Activated CD8-positive, alpha-beta T cell treated with anti-CD3 and anti-CD28 coated beads for 36 hours (primary cell): Measurements from ENCODE around the gene FN1. TPM values are rescaled to one million over a fixed set of nuclear protein-coding genes. Genes with fewer than 3 reads are reported as not detected.

Experiments used
- ATAC-seq: fragments of 200-7000 bp; cut with Tn5 transposase; one replicate; pipeline ENCODE4 v1.10.0; 2021; ENCODE audit warnings: mild to moderate bottlenecking, moderate library complexity
- CTCF ChIA-PET: fragments of 350-600 bp; sonication (Branson Sonifier 250); formaldehyde crosslinking; loops from one replicate; lab custom pipeline; 2021; ENCODE audit warnings: antibody characterized with exemption; lab: Charles Lee
- POLR2A ChIA-PET: fragments of 350-600 bp; sonication (Branson Sonifier 250); formaldehyde crosslinking; loops from one replicate; lab custom pipeline; 2021; ENCODE audit warnings: antibody characterized with exemption; lab: Charles Lee
- DNase-seq: peaks from one replicate; pipeline ENCODE4 v3.0.0-alpha.2; 2020
- H3K27ac Mint-ChIP-seq: one replicate; pipeline ENCODE4 v1.8.0; 2021; ENCODE audit warnings: mild to moderate bottlenecking, mixed read lengths
- H3K27me3 Mint-ChIP-seq: one replicate; pipeline ENCODE4 v1.8.0; 2021; ENCODE audit warnings: mixed read lengths
- H3K36me3 Mint-ChIP-seq: one replicate; pipeline ENCODE4 v1.8.0; 2021; ENCODE audit warnings: low read depth, mixed read lengths
- H3K4me1 Mint-ChIP-seq: one replicate; pipeline ENCODE4 v1.8.0; 2021; ENCODE audit warnings: low read depth, mixed read lengths
- H3K4me3 Mint-ChIP-seq: one replicate; pipeline ENCODE4 v1.8.0; 2021; ENCODE audit warnings: mild to moderate bottlenecking, moderate library complexity, mixed read lengths
- H3K9me3 Mint-ChIP-seq: one replicate; pipeline ENCODE4 v1.8.0; 2021; ENCODE audit warnings: mixed read lengths
- intact Hi-C: fragments of 100-400 bp; cut with micrococcal nuclease; formaldehyde crosslinking; loops from one replicate; pipeline ENCODE4 v1.10.0; 2022
- total RNA-seq, 2 experiments: library from RNA; stranded (reverse); gene quantifications; one replicate each; pipeline ENCODE4 v1.2.3, GENCODE V29; 2021
- TF ChIP-seq, protein P1 (sequence below): fragments of 200-600 bp; IDR thresholded peaks from one replicate; pipeline ENCODE4 v1.8.0; 2022; ENCODE audit warnings: antibody characterized with exemption, mild to moderate bottlenecking

FN1 gene
- total RNA-seq, 2 experiments from 2014 or later, result 0.11 TPM; not detected in 1

DNA sequence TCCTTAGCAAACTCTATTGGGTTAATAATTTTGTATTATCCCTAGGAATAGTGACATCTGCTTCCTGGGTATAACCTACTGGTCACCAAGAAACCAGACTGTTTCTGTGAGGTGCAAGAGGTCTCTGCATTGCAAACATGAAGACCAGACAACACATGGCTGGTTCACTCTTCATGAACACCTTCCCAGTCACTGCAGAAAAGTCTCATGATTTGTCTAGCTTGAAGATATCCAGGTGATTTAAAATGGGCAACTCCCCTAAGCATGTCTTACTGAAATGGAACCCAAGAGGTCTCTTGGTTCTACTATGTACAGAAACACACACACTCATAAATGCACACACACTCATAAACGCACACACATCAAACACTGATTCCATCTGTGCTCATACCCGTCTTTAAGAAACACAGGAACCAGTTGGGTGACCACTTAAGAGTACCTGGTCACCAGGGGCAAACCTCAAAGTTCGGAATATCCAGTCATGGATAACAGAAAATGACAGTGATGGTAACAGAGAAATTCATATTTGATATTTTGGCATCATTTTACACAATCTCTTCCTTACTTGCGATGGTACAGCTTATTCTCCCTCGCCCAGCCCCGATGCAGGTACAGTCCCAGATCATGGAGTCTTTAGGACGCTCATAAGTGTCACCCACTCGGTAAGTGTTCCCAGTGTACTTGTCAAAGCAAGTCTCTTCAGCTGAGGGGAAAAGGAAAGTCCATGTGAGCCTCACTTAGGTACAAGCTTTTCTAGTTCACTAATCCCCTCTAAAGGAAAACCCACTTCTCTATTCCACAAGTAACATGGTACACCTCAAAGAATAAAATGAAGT is 2.9 kb downstream of the FN1 start:
- TF ChIP-seq, protein P1, sequence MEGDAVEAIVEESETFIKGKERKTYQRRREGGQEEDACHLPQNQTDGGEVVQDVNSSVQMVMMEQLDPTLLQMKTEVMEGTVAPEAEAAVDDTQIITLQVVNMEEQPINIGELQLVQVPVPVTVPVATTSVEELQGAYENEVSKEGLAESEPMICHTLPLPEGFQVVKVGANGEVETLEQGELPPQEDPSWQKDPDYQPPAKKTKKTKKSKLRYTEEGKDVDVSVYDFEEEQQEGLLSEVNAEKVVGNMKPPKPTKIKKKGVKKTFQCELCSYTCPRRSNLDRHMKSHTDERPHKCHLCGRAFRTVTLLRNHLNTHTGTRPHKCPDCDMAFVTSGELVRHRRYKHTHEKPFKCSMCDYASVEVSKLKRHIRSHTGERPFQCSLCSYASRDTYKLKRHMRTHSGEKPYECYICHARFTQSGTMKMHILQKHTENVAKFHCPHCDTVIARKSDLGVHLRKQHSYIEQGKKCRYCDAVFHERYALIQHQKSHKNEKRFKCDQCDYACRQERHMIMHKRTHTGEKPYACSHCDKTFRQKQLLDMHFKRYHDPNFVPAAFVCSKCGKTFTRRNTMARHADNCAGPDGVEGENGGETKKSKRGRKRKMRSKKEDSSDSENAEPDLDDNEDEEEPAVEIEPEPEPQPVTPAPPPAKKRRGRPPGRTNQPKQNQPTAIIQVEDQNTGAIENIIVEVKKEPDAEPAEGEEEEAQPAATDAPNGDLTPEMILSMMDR, result no peak
- no peak overlapping the region for H3K4me3 Mint-ChIP-seq
- DNase-seq (no peak), ATAC-seq (no peak)
- H3K4me1 Mint-ChIP-seq, result peaks cover 16% of the 10 kb centered on the region
- POLR2A ChIA-PET, result interaction anchor here (0.7 kb wide), 1 partner anchor 11 kb away, joined by 3 read pairs; no protein-coding TSS in a partner anchor
- no peak overlapping the region for H3K27ac Mint-ChIP-seq
- intact Hi-C loops, result no loop called here
- peaks cover 59% of the 10 kb centered on the region for H3K27me3 Mint-ChIP-seq
- H3K9me3 Mint-ChIP-seq, result no peaks in the 10 kb centered on the region
- CTCF ChIA-PET, result no interaction called here
- no peaks in the 10 kb centered on the region for H3K36me3 Mint-ChIP-seq

GRCh38 chr2:215431778-215432758 is 3.8 kb downstream of the FN1 start:
- TF ChIP-seq, protein P1, result no peak
- CTCF ChIA-PET, result interaction anchor here (1.0 kb wide), 1 partner anchor 23 kb away, joined by 4 read pairs; no protein-coding TSS in a partner anchor
- intact Hi-C loops, result no loop called here

GRCh38 chr2:215431290-215431689 is 4.6 kb downstream of the FN1 start:
- no peak overlapping the region for H3K4me3 Mint-ChIP-seq
- H3K27ac Mint-ChIP-seq, result no peak overlapping the region
- intact Hi-C loops, result no loop called here
- no peaks in the 10 kb centered on the region for H3K36me3 Mint-ChIP-seq
- peaks cover 51% of the 10 kb centered on the region for H3K27me3 Mint-ChIP-seq
- DNase-seq, result no peak
- CTCF ChIA-PET, result interaction anchor here (1.0 kb wide), 1 partner anchor 24 kb away, joined by 4 read pairs; no protein-coding TSS in a partner anchor
- ATAC-seq, result no peak
- POLR2A ChIA-PET, result no interaction called here
- TF ChIP-seq, protein P1, result no peak
- H3K9me3 Mint-ChIP-seq, result no peaks in the 10 kb centered on the region
- peaks cover 9% of the 10 kb centered on the region for H3K4me1 Mint-ChIP-seq

More at GRCh38 chr2:215431778-215432758, 3.8 kb downstream of the FN1 start:
- peaks cover 14% of the 10 kb centered on the region for H3K4me1 Mint-ChIP-seq
- H3K4me3 Mint-ChIP-seq, result no peak overlapping the region
- POLR2A ChIA-PET, result no interaction called here
- H3K27ac Mint-ChIP-seq, result no peak overlapping the region
- H3K36me3 Mint-ChIP-seq, result no peaks in the 10 kb centered on the region
- H3K9me3 Mint-ChIP-seq, result no peaks in the 10 kb centered on the region
- H3K27me3 Mint-ChIP-seq, result peaks cover 55% of the 10 kb centered on the region
- no peak for DNase-seq
- no peak for ATAC-seq

DNA sequence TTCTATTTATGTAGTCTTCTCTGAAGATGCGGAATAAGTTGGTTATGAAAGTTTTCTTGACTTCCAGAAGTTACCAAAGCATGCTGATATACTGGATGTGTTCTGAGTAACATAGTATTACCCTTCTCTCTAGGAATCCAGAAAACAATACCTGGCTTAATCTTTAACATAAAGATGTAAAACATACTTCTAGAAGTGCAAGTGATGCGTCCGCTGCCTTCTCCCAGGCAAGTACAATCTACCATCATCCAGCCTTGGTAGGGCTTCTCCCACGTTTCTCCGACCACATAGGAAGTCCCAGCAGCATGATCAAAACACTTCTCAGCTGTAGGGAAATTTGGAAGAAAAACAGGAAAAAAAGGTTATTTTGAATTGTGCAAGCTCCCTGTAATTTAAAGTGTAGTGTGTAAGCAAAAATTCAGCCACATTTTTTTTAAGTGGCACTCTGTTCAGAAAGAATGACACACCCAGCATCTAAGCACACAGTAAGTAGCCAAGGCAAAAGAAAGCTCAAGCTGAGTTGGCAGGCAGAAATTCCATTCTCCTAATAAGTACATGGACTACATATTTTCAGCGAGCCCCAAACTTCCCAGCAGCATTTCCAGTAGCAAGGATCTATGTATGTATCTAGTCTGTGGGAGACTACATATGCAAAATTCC is 5.2 kb downstream of the FN1 start:
- H3K9me3 Mint-ChIP-seq, result no peaks in the 10 kb centered on the region
- ChIA-PET POLR2A (no interaction called here), CTCF (interaction anchor here (0.8 to 1.0 kb wide), 2 partner anchors 24 to 500 kb away, joined by 3 to 4 read pairs; no protein-coding TSS in a partner anchor)
- H3K4me3 Mint-ChIP-seq, result no peak overlapping the region
- H3K36me3 Mint-ChIP-seq, result no peaks in the 10 kb centered on the region
- intact Hi-C loops, result no loop called here
- DNase-seq (no peak), ATAC-seq (no peak)
- no peak overlapping the region for H3K27ac Mint-ChIP-seq
- H3K4me1 Mint-ChIP-seq, result peaks cover 7% of the 10 kb centered on the region
- H3K27me3 Mint-ChIP-seq, result peaks cover 49% of the 10 kb centered on the region
- TF ChIP-seq, protein P1, result no peak
